ENCODE data around the gene ETF1.

ETF1 gene

GRCh38 chr5:138542956-138543729 lies at the start of gene ETF1:
Gene ETF1 (minus strand): TSS chr5:138543236. CDS start chr5:138542918, 318 bp downstream.
- DNase-seq (ENCODE audit: low read depth) = peak; percentile 99

- DNase-seq (ENCODE audit: low read depth) = no peak
Observed at GRCh38 chr5:138588013-138588788, 45.2 kb upstream of the ETF1 start.

- DNase-seq (ENCODE audit: low read depth) = no peak
Observed at GRCh38 chr5:138585157-138585556, 42.1 kb upstream of the ETF1 start.

GRCh38 chr5:138583984-138584637 lies 41.1 kb upstream of the ETF1 start:
- DNase-seq (ENCODE audit: low read depth) = no peak

GRCh38 chr5:138582959-138583358 lies 39.9 kb upstream of the ETF1 start:
- DNase-seq (ENCODE audit: low read depth) = no peak

GRCh38 chr5:138580777-138581176 lies 37.7 kb upstream of the ETF1 start:
- DNase-seq (ENCODE audit: low read depth) = no peak

GRCh38 chr5:138580001-138580400 lies 37.0 kb upstream of the ETF1 start:
- no peak for DNase-seq (ENCODE audit: low read depth)

GRCh38 chr5:138579517-138579863 lies 36.5 kb upstream of the ETF1 start:
- no peak for DNase-seq (ENCODE audit: low read depth)

GRCh38 chr5:138577452-138577851 lies 34.4 kb upstream of the ETF1 start:
- no peak for DNase-seq (ENCODE audit: low read depth)

GRCh38 chr5:138575194-138576015 lies 32.4 kb upstream of the ETF1 start, which contains the start of gene HSPA9:
Gene HSPA9 (minus strand): TSS chr5:138575401. CDS start chr5:138575318, 83 bp downstream.
- DNase-seq (ENCODE audit: low read depth) = peak; percentile 90

GRCh38 chr5:138574744-138575193 lies 31.7 kb upstream of the ETF1 start:
- DNase-seq (ENCODE audit: low read depth) = no peak

- DNase-seq (ENCODE audit: low read depth) = no peak
Observed at GRCh38 chr5:138573949-138574670, 31.1 kb upstream of the ETF1 start.

- DNase-seq (ENCODE audit: low read depth) = no peak
Observed at GRCh38 chr5:138573223-138573622, 30.2 kb upstream of the ETF1 start.

- DNase-seq (ENCODE audit: low read depth) = no peak
Observed at GRCh38 chr5:138570871-138571270, 27.8 kb upstream of the ETF1 start.

- no peak for DNase-seq (ENCODE audit: low read depth)
Observed at GRCh38 chr5:138569782-138570181, 26.7 kb upstream of the ETF1 start.

GRCh38 chr5:138568061-138568824 lies 25.2 kb upstream of the ETF1 start:
- no peak for DNase-seq (ENCODE audit: low read depth)

- DNase-seq (ENCODE audit: low read depth) = no peak
Observed at GRCh38 chr5:138566792-138567191, 23.8 kb upstream of the ETF1 start.

GRCh38 chr5:138565100-138565821 lies 22.2 kb upstream of the ETF1 start:
- no peak for DNase-seq (ENCODE audit: low read depth)

GRCh38 chr5:138564242-138564641 lies 21.2 kb upstream of the ETF1 start:
- DNase-seq (ENCODE audit: low read depth) = no peak
